Pancreas (tissue), 10 donors: ENCODE data around the gene RNF157. TPM values are rescaled to one million over a fixed set of nuclear protein-coding genes. Genes with fewer than 3 reads are reported as not detected.

Experiments used
- ATAC-seq, 4 donors: fragments of 200-7000 bp; cut with Tn5 transposase; one replicate each; pipeline versions ENCODE4 v1.8.0 to v1.9.1; 2020; ENCODE audit warnings: mild to moderate bottlenecking in 4 of 4, moderate library complexity in 4 of 4
- DNase-seq, 6 donors: peaks; one replicate each; pipeline ENCODE4 v3.0.0-alpha.2; 2020
- FAIRE-seq: peaks from 2 replicates; lab custom pipeline; 2012; peaks lifted over from hg19 to GRCh38; lab: Jason Lieb, UNC
- H3K27ac ChIP-seq, 4 donors: fragments of 200-600 bp; sonication (generic); 1 replicate in 3 of 4; 2 replicates in 1 of 4; pipeline versions ENCODE4 v1.5.0 to v1.8.0; 2020
- H3K27me3 ChIP-seq, 4 donors: fragments of 200-600 bp; one replicate each; pipeline ENCODE4 v1.8.0; 2021
- H3K36me3 ChIP-seq, 3 donors: fragments of 200-600 bp; sonication (generic) in 1 of 3; one replicate each; pipeline versions ENCODE4 v1.5.0 to v1.8.0; 2020 to 2021
- H3K4me1 ChIP-seq, 3 donors: fragments of 200-600 bp; one replicate each; pipeline ENCODE4 v1.8.0; 2021
- H3K4me3 ChIP-seq, 4 donors: fragments of 200-600 bp; sonication (generic) in 2 of 4; one replicate each; pipeline versions ENCODE4 v1.5.0 to v1.8.0; 2020 to 2021
- H3K9me3 ChIP-seq, 4 donors: fragments of 200-600 bp; one replicate each; pipeline ENCODE4 v1.8.0; 2021
- CTCF ChIP-seq, 4 donors: fragments of 200-600 bp; sonication (generic) in 3 of 4; IDR thresholded peaks; one replicate each; pipeline versions ENCODE4 v1.5.0 to v1.8.0; 2021; ENCODE audit warnings: antibody characterized with exemption in 4 of 4
- WGBS, 2 donors: extraction: QIAGEN DNeasy Blood & Tissue Kit; methylation state at CpG; one replicate each; pipeline ENCODE4 v1.1.7; 2013; 5-methylcytosine and 5-hydroxymethylcytosine counted together
- intact Hi-C, 3 donors: fragments of 100-400 bp; cut with DNase I; formaldehyde crosslinking; loops; one replicate each; pipeline versions ENCODE4 v1.11.1 to v1.14.2; 2022
- polyA plus RNA-seq, 2 donors: library from polyadenylated mRNA; stranded (reverse); fragments of 200-250 nt; gene quantifications; one replicate each; pipeline ENCODE4 v1.2.3, GENCODE V29; 2013
- total RNA-seq, 6 donors: library from RNA; stranded (reverse); fragmentation: NEBNext Ultra II Directional in 4 of 6; extraction: Animal tissue kit (Norgen Biotek cat#: 25700) in 4 of 6; gene quantifications; one replicate each; pipeline versions ENCODE4 v1.2.1 to v1.2.4, GENCODE V29; 2021 to 2023
- donor health status: healthy with polysubstance abuse.
- donor health status: DM: no; HTN: no; CAD: no; lungs with moderate emphysema.
- donor health status: DM: no; HTN: no; CAD: no.
- donor health status: control.
- donor health status: control.
- donor health status: Bipolar disorder and iron deficiency.
- donor health status: DM: yes; HTN: yes; CAD: no.
- donor health status: DM: no; HTN: no; CAD: no.
- donor health status: DM: no; HTN: no; CAD: no.
- donor health status: DM: yes; HTN: yes; CAD: no.

Gene RNF157
- total and polyA plus RNA-seq, 8 donors = 0.87 to 6.4 (median 3.3) TPM

GRCh38 chr17:76176701-76177574, 63.4 kb downstream of the RNF157 start:
- no peak overlapping the region for H3K4me3 ChIP-seq
- DNase-seq = no peak
- intact Hi-C loops = no loop called here
- no peak for FAIRE-seq
- ATAC-seq = no peak
- 90 to 92% methylated on average over 28 to 34 of the region's 34 CpGs for WGBS, 2 donors
- no peaks in the 10 kb centered on the region for H3K36me3 ChIP-seq
- no peak for TF ChIP-seq CTCF (IDR thresholded peaks at IDR 0.05)
- no peaks in the 10 kb centered on the region for H3K27me3 ChIP-seq
- no peaks in the 10 kb centered on the region for H3K9me3 ChIP-seq
- no peak overlapping the region for H3K27ac ChIP-seq
- H3K4me1 ChIP-seq = no peaks in the 10 kb centered on the region

- Histone ChIP-seq H3K27me3 (no peaks in the 10 kb centered on the region), H3K27ac (no peak overlapping the region), H3K4me1 (no peaks in the 10 kb centered on the region), H3K4me3 (no peak overlapping the region), H3K9me3 (no peaks in the 10 kb centered on the region), H3K36me3 (no peaks in the 10 kb centered on the region)
- intact Hi-C loops = no loop called here
- FAIRE-seq (no peak), ATAC-seq (no peak), DNase-seq (no peak)
- no peak for TF ChIP-seq CTCF (IDR thresholded peaks at IDR 0.05)
- 57 to 61% methylated on average over 9 of the region's 9 CpGs for WGBS, 2 donors
These were observed 66.3 kb downstream of the RNF157 start for GRCh38 chr17:76174037-76174436.

- DNase-seq = no peak
- ATAC-seq = no peak
- intact Hi-C loops = no loop called here
- H3K4me3 ChIP-seq = no peak overlapping the region
- no peak overlapping the region for H3K27ac ChIP-seq
- no peaks in the 10 kb centered on the region for H3K36me3 ChIP-seq
- no peaks in the 10 kb centered on the region for H3K9me3 ChIP-seq
- H3K27me3 ChIP-seq = no peaks in the 10 kb centered on the region
- FAIRE-seq = no peak
- TF ChIP-seq CTCF (IDR thresholded peaks at IDR 0.05) = no peak
- WGBS, 2 donors = 87 to 93% methylated on average over 11 of the region's 11 CpGs
- H3K4me1 ChIP-seq = no peaks in the 10 kb centered on the region
These were observed 66.8 kb downstream of the RNF157 start for GRCh38 chr17:76173474-76173873.

- no peak for FAIRE-seq
- H3K9me3 ChIP-seq = no peaks in the 10 kb centered on the region
- 79 to 81% methylated on average over 4 of the region's 4 CpGs for WGBS, 2 donors
- TF ChIP-seq CTCF (IDR thresholded peaks at IDR 0.05) = no peak
- H3K4me3 ChIP-seq = no peak overlapping the region
- H3K27ac ChIP-seq = no peak overlapping the region
- no peak for DNase-seq
- no peaks in the 10 kb centered on the region for H3K27me3 ChIP-seq
- H3K36me3 ChIP-seq = no peaks in the 10 kb centered on the region
- H3K4me1 ChIP-seq = no peaks in the 10 kb centered on the region
- intact Hi-C loops = no loop called here
- ATAC-seq = no peak
These were observed 68.6 kb downstream of the RNF157 start for GRCh38 chr17:76171706-76172105.

- no peaks in the 10 kb centered on the region for H3K27me3 ChIP-seq
- intact Hi-C loops = no loop called here
- FAIRE-seq (no peak), DNase-seq (no peak), ATAC-seq (no peak)
- no peaks in the 10 kb centered on the region for H3K9me3 ChIP-seq
- TF ChIP-seq CTCF (IDR thresholded peaks at IDR 0.05) = no peak
- 91 to 93% methylated on average over 1 of the region's 1 CpG for WGBS, 2 donors
- H3K27ac ChIP-seq = no peak overlapping the region
- H3K4me1 ChIP-seq = no peaks in the 10 kb centered on the region
- no peak overlapping the region for H3K4me3 ChIP-seq
- no peaks in the 10 kb centered on the region for H3K36me3 ChIP-seq
These were observed 70.2 kb downstream of the RNF157 start for GRCh38 chr17:76170114-76170513.
